Measurements from ENCODE around the gene ADGRG7.

GRCh38 chr3:100591411-100591810 is 18.0 kb upstream of the ADGRG7 start:
- TF ChIP-seq CTCF (IDR thresholded peaks at IDR 0.05) (no peak), POLR2AphosphoS5 (IDR thresholded peaks at IDR 0.05) (no peak)
